Tibial nerve (tissue), 4 donors: ENCODE results near the gene IGF1R. TPM values are rescaled to one million over a fixed set of nuclear protein-coding genes. Genes with fewer than 3 reads are reported as not detected.
A peak's percentile ranks its signal among the peaks of the same experiment; 100 is the strongest.

Source experiments
- DNase-seq, 2 donors: peaks; one replicate each; pipeline ENCODE4 v3.0.0-alpha.2; 2019; ENCODE audit warnings: low spot score in 2 of 2
- H3K27ac ChIP-seq, 4 donors: fragments of 200-600 bp; sonication (generic) in 3 of 4; one replicate each; pipeline ENCODE4 v1.5.1; 2017 to 2019; ENCODE audit warnings: mild to moderate bottlenecking in 1 of 4
- H3K27me3 ChIP-seq, 2 donors: fragments of 200-600 bp; sonication (generic) in 1 of 2; one replicate each; pipeline versions ENCODE4 v1.5.1 to v1.6.0; 2017 to 2019
- H3K36me3 ChIP-seq, 3 donors: fragments of 200-600 bp; sonication (generic); one replicate each; pipeline ENCODE4 v1.5.1; 2018 to 2019
- H3K4me1 ChIP-seq, 4 donors: fragments of 200-600 bp; sonication (generic) in 3 of 4; one replicate each; pipeline ENCODE4 v1.5.1; 2017 to 2019
- H3K4me3 ChIP-seq, 4 donors: fragments of 200-600 bp; sonication (generic) in 3 of 4; one replicate each; pipeline ENCODE4 v1.5.1; 2017 to 2019; ENCODE audit warnings: mild to moderate bottlenecking in 1 of 4, moderate library complexity in 1 of 4
- H3K9me3 ChIP-seq, 4 donors: fragments of 200-600 bp; sonication (generic) in 3 of 4; one replicate each; pipeline ENCODE4 v1.5.1; 2017 to 2019
- CTCF ChIP-seq, 5 experiments: fragments of 200-600 bp in 3 of 5; fragments of 450-650 bp in 2 of 5; sonication (generic) in 3 of 5; IDR thresholded peaks; one replicate each; pipeline ENCODE4 v1.5.1; 2016 to 2019; ENCODE audit warnings: antibody characterized with exemption in 5 of 5, mild to moderate bottlenecking in 3 of 5, moderate library complexity in 2 of 5
- EP300 ChIP-seq, 2 donors: sonication (generic); formaldehyde crosslinking; IDR thresholded peaks; one replicate each; pipeline ENCODE4 v1.6.1; 2017; ENCODE audit warnings: antibody characterized with exemption in 2 of 2, mild to moderate bottlenecking in 1 of 2
- POLR2A ChIP-seq, 2 donors: fragments of 450-650 bp; IDR thresholded peaks; one replicate each; pipeline ENCODE4 v1.6.1; 2017; ENCODE audit warnings: antibody characterized with exemption in 2 of 2, mild to moderate bottlenecking in 2 of 2, moderate library complexity in 2 of 2
- WGBS, 2 donors: methylation state at CpG; one replicate each; pipeline ENCODE4 v1.1.5; 2018; 5-methylcytosine and 5-hydroxymethylcytosine counted together
- total RNA-seq, 4 donors: library from RNA; depleted of rRNA; stranded (reverse); fragments of >200 nt; gene quantifications; one replicate each; pipeline ENCODE4 v1.1.0, GENCODE V29; 2016

Gene IGF1R
- total RNA-seq, 4 donors from 2014 or later = 82.5 to 164 (median 111) TPM

DNA sequence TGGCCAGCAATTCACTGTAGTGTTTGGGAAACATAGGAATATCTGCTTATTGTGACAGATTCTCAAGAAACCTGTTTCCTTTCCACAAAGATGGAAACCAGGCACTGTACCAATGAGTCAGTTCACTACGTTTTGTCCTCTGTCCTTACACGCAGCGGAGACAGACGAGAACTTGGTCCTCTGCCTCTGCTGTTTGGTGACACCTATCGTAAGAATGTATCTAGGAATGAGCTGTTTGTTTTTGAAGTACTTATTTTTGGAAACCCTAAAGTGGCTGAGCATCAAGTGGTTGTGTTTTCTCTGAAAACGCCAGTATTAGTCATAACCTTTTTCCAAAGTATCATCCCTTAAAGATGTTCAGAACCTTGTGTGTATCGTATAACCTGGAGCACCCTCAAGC, 266.3 kb downstream of the IGF1R start:
- Histone ChIP-seq H3K27ac (no peak overlapping the region), H3K4me1 (peaks cover 0 to 18% (median 0%) of the 10 kb centered on the region in 4 donors), H3K4me3 (no peak overlapping the region), H3K27me3 (no peaks in the 10 kb centered on the region), H3K9me3 (no peaks in the 10 kb centered on the region), H3K36me3 (peaks cover 0 to 96% (median 9%) of the 10 kb centered on the region in 3 donors)
- TF ChIP-seq CTCF (IDR thresholded peaks at IDR 0.05) = no peak
- no peak for TF ChIP-seq POLR2A (IDR thresholded peaks at IDR 0.05)
- TF ChIP-seq EP300 (IDR thresholded peaks at IDR 0.05) = no peak
- WGBS, 2 donors = 81 to 82% methylated on average over 7 of the region's 7 CpGs
- DNase-seq = no peak

GRCh38 chr15:98916826-98917225, 268.5 kb downstream of the IGF1R start:
- H3K4me1 ChIP-seq = peaks cover 0 to 31% (median 0%) of the 10 kb centered on the region in 4 donors
- H3K4me3 ChIP-seq = no peak overlapping the region
- no peaks in the 10 kb centered on the region for H3K9me3 ChIP-seq
- H3K27me3 ChIP-seq = no peaks in the 10 kb centered on the region
- H3K27ac ChIP-seq = no peak overlapping the region
- peaks cover 0 to 85% (median 9%) of the 10 kb centered on the region in 3 donors for H3K36me3 ChIP-seq
- DNase-seq = no peak
- 96% methylated on average over 8 of the region's 8 CpGs for WGBS, 2 donors
- TF ChIP-seq CTCF (IDR thresholded peaks at IDR 0.05) = no peak
- TF ChIP-seq POLR2A (IDR thresholded peaks at IDR 0.05) = no peak
- no peak for TF ChIP-seq EP300 (IDR thresholded peaks at IDR 0.05)

GRCh38 chr15:98917417-98917816, 269.1 kb downstream of the IGF1R start:
- DNase-seq = no peak
- H3K27ac ChIP-seq = no peak overlapping the region
- peaks cover 0 to 85% (median 13%) of the 10 kb centered on the region in 3 donors for H3K36me3 ChIP-seq
- H3K4me3 ChIP-seq = no peak overlapping the region
- 86 to 94% methylated on average over 3 of the region's 3 CpGs for WGBS, 2 donors
- no peaks in the 10 kb centered on the region for H3K9me3 ChIP-seq
- peaks cover 0 to 31% (median 0%) of the 10 kb centered on the region in 4 donors for H3K4me1 ChIP-seq
- H3K27me3 ChIP-seq = no peaks in the 10 kb centered on the region
- no peak for TF ChIP-seq CTCF (IDR thresholded peaks at IDR 0.05)

GRCh38 chr15:98920091-98920880, 271.9 kb downstream of the IGF1R start:
- H3K36me3 ChIP-seq = peaks cover 0 to 71% (median 15%) of the 10 kb centered on the region in 3 donors
- WGBS, 2 donors = 73 to 79% methylated on average over 10 of the region's 10 CpGs
- DNase-seq = no peak

More at GRCh38 chr15:98920091-98920880, 271.9 kb downstream of the IGF1R start:
- H3K4me3 ChIP-seq = no peak overlapping the region
- H3K4me1 ChIP-seq = peaks cover 0 to 45% (median 10%) of the 10 kb centered on the region in 4 donors
- H3K27ac ChIP-seq = peak overlapping the region in 1 of 4 donors; percentile 3
- no peaks in the 10 kb centered on the region for H3K9me3 ChIP-seq
- TF ChIP-seq CTCF (IDR thresholded peaks at IDR 0.05) (no peak), EP300 (IDR thresholded peaks at IDR 0.05) (no peak), POLR2A (IDR thresholded peaks at IDR 0.05) (no peak)
- no peaks in the 10 kb centered on the region for H3K27me3 ChIP-seq
